ENCODE data around the gene ZNF219. TPM values are rescaled to one million over a fixed set of nuclear protein-coding genes. Genes with fewer than 3 reads are reported as not detected.

ZNF219 gene
- 15.4 and 18.2 TPM in 2 replicates for total RNA-seq

DNA sequence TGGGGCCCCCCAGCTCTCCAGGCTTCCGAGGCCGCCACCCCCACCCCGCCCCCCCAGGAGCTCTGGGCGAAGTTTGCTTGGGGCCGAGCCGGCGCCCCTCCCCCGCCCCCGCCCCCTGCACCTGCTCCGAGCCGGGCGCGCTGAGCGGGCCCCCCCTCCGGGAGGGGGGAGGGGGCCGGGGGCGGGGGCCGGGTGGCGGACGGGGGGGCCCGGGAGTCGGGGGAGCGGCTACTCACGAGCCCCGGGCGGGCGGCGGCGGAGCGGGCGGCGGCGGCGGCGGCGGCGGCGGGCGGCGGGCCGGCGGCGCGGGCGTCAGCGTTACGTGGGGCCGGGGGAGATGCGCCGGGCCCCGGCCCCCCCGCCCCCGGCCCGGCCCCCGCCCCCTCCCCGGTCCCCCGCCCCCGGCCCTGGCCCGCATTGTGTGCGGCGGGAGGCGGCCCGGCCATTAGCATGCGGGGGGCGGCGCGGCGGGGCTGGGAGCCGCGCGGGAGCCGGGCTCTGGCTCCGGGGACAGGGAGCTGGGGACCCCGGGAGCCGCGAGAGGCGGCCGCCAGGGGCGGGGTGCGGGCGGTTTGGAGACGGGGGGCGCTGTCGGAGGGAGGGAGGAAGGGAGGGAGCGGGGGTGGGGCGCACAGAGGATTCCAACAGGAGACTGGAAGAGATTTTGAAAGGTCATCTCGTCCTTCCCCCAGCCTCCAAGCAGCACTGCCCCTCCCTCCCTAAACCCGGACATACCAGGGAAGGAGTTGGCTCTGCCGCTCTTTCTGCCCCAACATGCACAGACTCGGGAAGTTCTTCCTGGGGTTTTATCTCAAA is at the start of gene ZNF219:
ZNF219 (minus strand) TSS at position 580 of the 816 bp plus-strand sequence. CDS start 5,064 bp downstream, outside the sequence.

DNA sequence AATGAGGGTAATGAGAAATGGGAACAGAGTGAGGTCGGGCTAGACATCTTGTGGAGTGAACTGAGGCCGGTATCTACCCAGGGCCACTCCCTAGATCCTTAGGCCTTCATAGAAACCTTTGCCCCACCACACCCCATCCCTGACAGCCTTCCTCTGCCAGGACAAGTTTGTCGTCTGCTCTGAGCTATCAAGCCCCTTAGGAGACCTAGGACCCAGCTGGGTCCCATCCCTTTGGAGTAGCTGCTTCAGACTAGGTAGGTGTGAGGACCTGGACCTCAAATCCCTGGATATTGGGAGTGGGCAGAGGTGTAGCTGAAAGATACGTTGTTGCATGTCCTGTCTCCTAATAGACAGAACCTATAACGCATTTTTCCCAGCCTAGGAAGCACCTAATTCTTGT is 2.5 kb upstream of the ZNF219 start, which contains the start of gene TMEM253:
TMEM253 (plus strand) TSS at position 136 of the 400 bp plus-strand sequence. CDS start 278 bp downstream, outside the sequence.

DNA sequence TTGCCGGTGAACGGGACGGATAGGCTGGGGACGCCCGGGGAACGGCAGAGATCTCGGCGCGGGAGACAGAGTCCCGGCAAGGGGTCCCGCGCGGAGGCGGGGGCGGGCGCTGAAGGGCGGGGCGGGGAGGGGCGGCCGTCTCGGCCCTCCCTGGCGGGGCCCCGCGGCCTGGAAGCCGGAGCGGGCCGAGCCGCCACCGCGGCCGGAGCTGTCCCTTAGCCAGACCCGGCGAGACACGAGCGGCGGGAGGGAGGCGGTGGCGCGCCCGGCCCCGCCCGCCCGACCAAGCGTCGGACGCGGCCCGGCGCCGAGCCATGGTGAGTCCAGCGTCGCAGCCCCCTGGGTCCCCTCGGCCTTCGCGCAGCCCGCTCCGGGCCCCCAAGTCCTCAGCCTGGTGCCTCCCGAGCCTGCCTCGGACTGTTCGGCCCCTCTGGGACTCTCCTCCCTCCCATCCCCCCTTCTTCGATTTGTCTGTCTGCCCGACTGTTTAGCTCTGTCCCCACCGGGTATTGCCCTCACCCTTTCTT is 28.3 kb downstream of the ZNF219 start, which contains the start of gene ARHGEF40:
ARHGEF40 (plus strand) TSS at position 222 of the 527 bp plus-strand sequence; CDS start at position 315, 93 bp downstream.

DNA sequence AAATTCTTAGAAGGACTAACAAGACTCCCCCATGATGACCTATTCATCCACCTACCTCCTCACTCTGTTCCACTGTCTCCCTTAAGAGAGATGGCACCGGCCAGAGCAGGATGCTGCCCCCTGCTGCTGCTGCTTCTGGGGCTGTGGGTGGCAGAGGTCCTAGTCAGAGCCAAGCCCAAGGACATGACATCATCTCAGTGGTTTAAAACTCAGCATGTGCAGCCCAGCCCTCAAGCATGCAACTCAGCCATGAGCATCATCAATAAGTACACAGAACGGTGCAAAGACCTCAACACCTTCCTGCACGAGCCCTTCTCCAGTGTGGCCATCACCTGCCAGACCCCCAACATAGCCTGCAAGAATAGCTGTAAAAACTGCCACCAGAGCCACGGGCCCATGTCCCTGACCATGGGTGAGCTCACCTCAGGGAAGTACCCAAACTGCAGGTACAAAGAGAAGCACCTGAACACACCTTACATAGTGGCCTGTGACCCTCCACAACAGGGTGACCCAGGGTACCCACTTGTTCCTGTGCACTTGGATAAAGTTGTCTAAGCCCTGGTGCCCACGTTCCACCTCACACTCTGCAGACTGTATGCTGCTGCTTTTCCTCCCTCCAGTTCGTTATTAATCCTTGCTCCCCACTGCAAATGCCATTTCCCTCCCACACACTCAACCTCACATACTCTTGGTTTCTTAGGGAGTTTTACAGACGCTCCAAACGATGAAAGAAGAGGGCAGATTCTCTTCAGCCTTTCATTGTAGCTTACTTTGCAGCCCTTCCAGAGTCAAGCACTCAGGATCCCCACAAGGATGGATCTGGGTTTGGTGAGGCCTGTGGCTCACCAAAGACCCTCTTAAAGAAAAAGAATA is 40.4 kb downstream of the ZNF219 start, which contains the start of gene RNASE8:
RNASE8 (plus strand) TSS at position 20 of the 873 bp plus-strand sequence; CDS start at position 91, 71 bp downstream.

DNA sequence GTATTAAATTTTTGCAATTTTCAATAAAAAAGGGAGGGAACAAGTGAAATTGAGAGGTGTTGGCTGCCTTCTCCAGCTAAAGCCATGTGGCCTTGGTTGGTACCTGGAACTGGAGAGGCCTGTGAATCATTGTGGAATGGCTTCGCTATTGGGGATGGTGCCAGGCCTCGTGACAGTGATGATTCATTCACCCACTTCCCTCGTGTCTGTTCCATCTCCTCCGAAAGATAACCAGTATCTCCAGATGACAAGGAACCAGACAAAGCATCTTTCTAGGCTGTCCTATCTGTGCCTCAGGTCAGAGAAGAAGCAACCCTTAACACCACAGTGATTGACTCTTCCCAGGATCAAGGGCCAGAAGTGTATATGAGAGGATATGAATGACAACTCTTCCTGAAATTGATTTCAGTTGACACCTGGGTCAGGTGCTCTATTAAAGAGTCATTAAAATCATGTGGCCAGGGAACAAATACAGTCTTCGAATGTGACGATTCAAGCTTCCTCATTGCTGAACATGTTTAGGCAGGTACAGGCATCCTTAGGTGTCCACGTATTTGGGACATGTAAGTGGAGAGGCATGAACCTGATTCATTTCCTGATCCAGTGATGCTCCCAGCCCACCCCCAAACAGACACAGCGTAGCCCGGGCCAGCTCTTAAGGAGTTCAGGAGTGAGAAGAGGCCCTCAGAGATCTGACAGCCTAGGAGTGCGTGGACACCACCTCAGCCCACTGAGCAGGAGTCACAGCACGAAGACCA is 56.6 kb downstream of the ZNF219 start, which contains the start of gene RNASE7:
RNASE7 (plus strand) TSS at position 687 of the 758 bp plus-strand sequence. CDS start 631 bp downstream, outside the sequence.

Other genes with a start within 250 kb of the ZNF219 start
- gene RNASE3, start 207.3 kb downstream of the ZNF219 start, total RNA-seq: not detected in 2 replicates
- gene RNASE2, start 143.2 kb downstream of the ZNF219 start, total RNA-seq: not detected in 2 replicates
- 37.7 and 51.3 TPM in 2 replicates for gene METTL17, start 108.7 kb downstream of the ZNF219 start, total RNA-seq
- gene SLC39A2, start 99.4 kb downstream of the ZNF219 start, total RNA-seq: 0.64 and 1.0 TPM in 2 replicates
- gene NDRG2, start 73.6 kb downstream of the ZNF219 start, total RNA-seq: 15.4 and 33.4 TPM in 2 replicates
- not detected in 2 replicates for gene TPPP2, start 68.4 kb downstream of the ZNF219 start, total RNA-seq
- gene RNASE13, start 63.8 kb downstream of the ZNF219 start, total RNA-seq: not detected in 2 replicates
- 19.9 and 33.8 TPM in 2 replicates for gene RNASE7, start 56.3 kb downstream of the ZNF219 start, total RNA-seq
- gene RNASE8, start 40.8 kb downstream of the ZNF219 start, total RNA-seq: not detected in 2 replicates
- gene ARHGEF40, start 28.4 kb downstream of the ZNF219 start, total RNA-seq: 4.1 and 20.6 TPM in 2 replicates
- under 0.01 and 0.28 TPM in 2 replicates for gene TMEM253, start 2.4 kb upstream of the ZNF219 start, total RNA-seq
- not detected in 2 replicates for gene OR5AU1, start 57.4 kb upstream of the ZNF219 start, total RNA-seq
- 641 and 1,200 TPM in 2 replicates for gene HNRNPC, start 170.8 kb upstream of the ZNF219 start, total RNA-seq
- not detected in 2 replicates for gene RPGRIP1, start 181.4 kb upstream of the ZNF219 start, total RNA-seq

All from nasal cavity respiratory epithelium epithelial cell of viscerocranial mucosa (primary cell).